Esophagus squamous epithelium (tissue), 4 donors: ENCODE measurements around the gene SEPTIN10.

ENCODE experiments used
- CTCF ChIP-seq, 6 experiments: fragments of 450-650 bp in 4 of 6; fragments of 200-600 bp in 2 of 6; sonication (generic) in 2 of 6; IDR thresholded peaks; one replicate each; pipeline ENCODE4 v1.5.1; 2016 to 2019; ENCODE audit warnings: antibody characterized with exemption in 6 of 6, mild to moderate bottlenecking in 4 of 6, moderate library complexity in 4 of 6
- POLR2A ChIP-seq, 4 donors: fragments of 450-650 bp; IDR thresholded peaks; one replicate each; pipeline ENCODE4 v1.6.1; 2017; ENCODE audit warnings: antibody characterized with exemption in 4 of 4, mild to moderate bottlenecking in 4 of 4, moderate library complexity in 3 of 4

GRCh38 chr2:109558076-109558882 is 55.5 kb downstream of the SEPTIN10 start:
- TF ChIP-seq CTCF (IDR thresholded peaks at IDR 0.05) (no peak), POLR2A (IDR thresholded peaks at IDR 0.05) (no peak)
